Left lung (tissue), 10 donors: ENCODE data around the gene METTL23. TPM values are rescaled to one million over a fixed set of nuclear protein-coding genes. Genes with fewer than 3 reads are reported as not detected.
"Not testable (repeated sequence)": the region's sequence is repeated elsewhere in the genome, so short reads cannot be mapped to it uniquely, and the experiment has no call there.

ENCODE experiments used
- ATAC-seq: fragments of 200-7000 bp; cut with Tn5 transposase; one replicate; pipeline ENCODE4 v1.9.1; 2020; ENCODE audit warnings: moderate library complexity
- DNase-seq, 4 donors: peaks; one replicate each; pipeline ENCODE4 v3.0.0-alpha.2; 2013 to 2020
- H3K27ac ChIP-seq, 2 donors: fragments of 200-600 bp; sonication (generic) in 1 of 2; one replicate each; pipeline versions ENCODE4 v1.5.0 to v1.8.0; 2020 to 2021
- H3K27me3 ChIP-seq, 2 donors: fragments of 200-600 bp; sonication (generic) in 1 of 2; one replicate each; pipeline versions ENCODE4 v1.5.0 to v1.8.0; 2020 to 2021
- H3K36me3 ChIP-seq, 2 donors: fragments of 200-600 bp; sonication (generic) in 1 of 2; one replicate each; pipeline versions ENCODE4 v1.5.0 to v1.8.0; 2020 to 2021
- H3K4me1 ChIP-seq, 2 donors: fragments of 200-600 bp; one replicate each; pipeline ENCODE4 v1.8.0; 2021
- H3K4me3 ChIP-seq, 2 donors: fragments of 200-600 bp; sonication (generic) in 1 of 2; one replicate each; pipeline versions ENCODE4 v1.5.0 to v1.8.0; 2020 to 2021; ENCODE audit warnings: mild to moderate bottlenecking in 1 of 2
- H3K9me3 ChIP-seq, 2 donors: fragments of 200-600 bp; sonication (generic) in 1 of 2; one replicate each; pipeline versions ENCODE4 v1.5.0 to v1.8.0; 2020 to 2021
- CTCF ChIP-seq, 2 donors: fragments of 200-600 bp; sonication (generic) in 1 of 2; IDR thresholded peaks; one replicate each; pipeline versions ENCODE4 v1.5.0 to v1.8.0; 2021; ENCODE audit warnings: antibody characterized with exemption in 2 of 2
- intact Hi-C, 2 donors: fragments of 100-400 bp; cut with DNase I; formaldehyde crosslinking; loops; one replicate each; pipeline versions ENCODE4 v1.11.2 to v1.14.2; 2022
- polyA plus RNA-seq, 6 donors: library from polyadenylated mRNA; unstranded; fragments of 120-200 nt; gene quantifications; one replicate each; pipeline ENCODE4 v1.2.1, GENCODE V29; 2013; ENCODE audit not compliant: insufficient read length in 6 of 6
- total RNA-seq, 2 donors: library from RNA; stranded (reverse); fragmentation: NEBNext Ultra II Directional; extraction: Animal tissue kit (Norgen Biotek cat#: 25700); gene quantifications; one replicate each; pipeline ENCODE4 v1.2.1, GENCODE V29; 2021
- donor health status: DM: no; HTN: yes; CAD: no.
- donor health status: DM: no; HTN: no; CAD: no.

The METTL23 gene
- total and polyA plus RNA-seq, 8 donors = 30.6 to 40.2 (median 36.3) TPM

GRCh38 chr17:76704805-76705204, 21.8 kb upstream of the METTL23 start:
- Histone ChIP-seq H3K27me3 (no peaks in the 10 kb centered on the region), H3K27ac (no peak overlapping the region), H3K36me3 (no peaks in the 10 kb centered on the region), H3K4me3 (no peak overlapping the region), H3K4me1 (peaks cover 21 to 48% of the 10 kb centered on the region in 2 donors), H3K9me3 (no peaks in the 10 kb centered on the region)
- ATAC-seq (no peak), DNase-seq (no peak)
- TF ChIP-seq CTCF (IDR thresholded peaks at IDR 0.05) = no peak
- intact Hi-C loops = no loop called here

DNA sequence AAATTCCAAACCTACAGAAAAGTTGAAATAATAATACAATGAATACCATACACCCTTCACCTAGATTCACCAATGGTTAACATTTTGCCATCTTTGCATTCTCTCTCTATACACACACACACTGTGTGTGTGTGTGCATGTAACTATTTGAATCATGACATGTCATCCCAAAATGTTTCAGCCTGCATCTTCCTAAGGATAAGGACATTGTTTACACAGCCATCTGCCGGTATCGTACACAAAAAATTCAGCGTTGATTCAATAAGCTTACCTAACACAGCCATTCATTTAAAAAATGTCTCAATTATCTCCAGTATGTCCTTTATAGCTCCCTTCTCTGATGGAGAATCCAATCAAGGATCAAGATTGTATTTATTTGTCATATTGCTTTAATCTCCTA, 19.8 kb upstream of the METTL23 start:
- ATAC-seq (no peak), DNase-seq (no peak)
- no peak overlapping the region for H3K4me3 ChIP-seq
- H3K27me3 ChIP-seq = peaks cover 0 to 6% of the 10 kb centered on the region in 2 donors
- peaks cover 26 to 43% of the 10 kb centered on the region in 2 donors for H3K4me1 ChIP-seq
- H3K36me3 ChIP-seq = no peaks in the 10 kb centered on the region
- TF ChIP-seq CTCF (IDR thresholded peaks at IDR 0.05) = no peak
- no peaks in the 10 kb centered on the region for H3K9me3 ChIP-seq
- no peak overlapping the region for H3K27ac ChIP-seq
- intact Hi-C loops = no loop called here

- peaks cover 0 to 6% of the 10 kb centered on the region in 2 donors for H3K27me3 ChIP-seq
- no peaks in the 10 kb centered on the region for H3K9me3 ChIP-seq
- no peak for TF ChIP-seq CTCF (IDR thresholded peaks at IDR 0.05)
- DNase-seq (no peak), ATAC-seq (peak; percentile 1)
- intact Hi-C loops = no loop called here
- no peak overlapping the region for H3K4me3 ChIP-seq
- H3K4me1 ChIP-seq = peaks cover 26 to 42% of the 10 kb centered on the region in 2 donors
- peaks cover 0 to 9% of the 10 kb centered on the region in 2 donors for H3K36me3 ChIP-seq
- peak overlapping the region; percentile 50 to 88 for H3K27ac ChIP-seq
Observed at GRCh38 chr17:76707985-76708807, 18.4 kb upstream of the METTL23 start.

DNA sequence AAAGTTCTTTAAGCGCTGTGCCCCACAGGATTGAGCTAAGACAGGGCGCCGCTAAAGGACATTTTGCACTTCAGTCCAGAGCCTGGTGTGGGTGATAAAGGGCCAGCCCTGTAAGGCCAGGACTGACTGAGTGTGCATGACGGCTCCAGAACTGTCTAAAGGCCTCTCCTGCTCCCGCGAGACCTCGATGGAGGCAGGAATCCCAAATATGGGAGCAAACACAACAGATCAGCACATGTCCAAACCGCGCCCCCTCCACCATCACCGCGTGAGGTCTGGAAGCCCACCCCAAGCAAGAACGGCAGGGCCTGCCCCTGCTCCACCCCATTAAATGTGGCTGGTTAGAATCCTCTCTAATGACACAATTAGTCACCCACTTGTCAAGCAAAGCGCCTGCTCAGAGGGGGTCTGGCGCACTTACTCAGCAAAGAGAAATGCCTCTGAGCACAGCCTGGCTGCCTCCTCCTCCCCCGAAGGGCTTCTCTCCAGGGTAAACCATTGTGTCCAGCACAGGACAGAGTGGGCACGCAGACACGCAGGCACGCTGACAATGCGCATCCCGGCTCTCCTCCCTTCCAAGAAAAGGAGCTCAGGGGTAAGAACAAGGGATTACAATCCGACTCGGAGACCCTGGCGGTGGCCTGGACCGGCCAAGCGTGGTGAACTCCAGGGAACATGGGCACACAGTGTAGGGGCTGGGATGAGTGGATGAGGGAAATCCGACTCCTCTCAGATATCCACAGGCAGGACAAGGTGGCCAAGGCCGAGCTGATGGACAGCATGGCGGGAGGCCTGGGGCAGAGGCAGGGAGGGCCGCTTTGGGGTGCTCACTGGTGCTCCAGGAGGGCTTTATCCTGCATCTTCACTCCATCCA, 17.3 kb upstream of the METTL23 start:
- ATAC-seq (peak; percentile 65), DNase-seq (peak in 3 of 4 donors; percentile 73 to 88 (median 79))
- intact Hi-C loops = no loop called here
- Histone ChIP-seq H3K36me3 (peaks cover 0 to 20% of the 10 kb centered on the region in 2 donors), H3K4me1 (peaks cover 26 to 46% of the 10 kb centered on the region in 2 donors), H3K9me3 (no peaks in the 10 kb centered on the region), H3K4me3 (peak overlapping the region; percentile 51 to 80), H3K27ac (peak overlapping the region; percentile 67 to 88), H3K27me3 (peaks cover 0 to 6% of the 10 kb centered on the region in 2 donors)
- no peak for TF ChIP-seq CTCF (IDR thresholded peaks at IDR 0.05)

- intact Hi-C loops = loop anchor here in 1 of 2 donors (10.0 kb wide), 1 partner anchor 155 kb away; no protein-coding TSS in a partner anchor
- Histone ChIP-seq H3K36me3 (peaks cover 0 to 24% of the 10 kb centered on the region in 2 donors), H3K4me1 (peaks cover 29 to 55% of the 10 kb centered on the region in 2 donors), H3K4me3 (peak overlapping the region; percentile 51 to 80), H3K27ac (peak overlapping the region; percentile 67 to 88)
- not testable (repeated sequence) for DNase-seq, H3K9me3 ChIP-seq, H3K27me3 ChIP-seq
- peak; percentile 49 for ATAC-seq
Observed at GRCh38 chr17:76709951-76710862, 16.4 kb upstream of the METTL23 start.
